NCI-H146 treated with DMSO at 0.1 percent for 48 hours (cell line): ENCODE results near the gene NELFA.

Source experiments
- DNase-seq: peaks from one replicate; lab custom pipeline; 2025; ENCODE audit not compliant: unreplicated experiment; lab: John Stamatoyannopoulos, UW

Gene NELFA

GRCh38 chr4:1967512-1968149 lies 41.1 kb downstream of the NELFA start:
- no peak for DNase-seq

GRCh38 chr4:1964971-1965370 lies 43.8 kb downstream of the NELFA start:
- DNase-seq = no peak

- no peak for DNase-seq
These were observed 44.3 kb downstream of the NELFA start for GRCh38 chr4:1964443-1964842.

- DNase-seq = no peak
These were observed 45.8 kb downstream of the NELFA start for GRCh38 chr4:1962980-1963379.

GRCh38 chr4:1961563-1961962 lies 47.2 kb downstream of the NELFA start:
- DNase-seq = no peak

- no peak for DNase-seq
These were observed 47.7 kb downstream of the NELFA start for GRCh38 chr4:1961038-1961437.

GRCh38 chr4:1960170-1960825 lies 48.5 kb downstream of the NELFA start:
- no peak for DNase-seq

- DNase-seq = no peak
These were observed 49.7 kb downstream of the NELFA start for GRCh38 chr4:1959104-1959384.

GRCh38 chr4:1958276-1959103 lies 50.3 kb downstream of the NELFA start:
- no peak for DNase-seq

GRCh38 chr4:1956631-1957030 lies 52.1 kb downstream of the NELFA start:
- DNase-seq = no peak

GRCh38 chr4:1953335-1953734 lies 55.4 kb downstream of the NELFA start:
- DNase-seq = no peak

GRCh38 chr4:1952719-1953118 lies 56.1 kb downstream of the NELFA start:
- DNase-seq = no peak

GRCh38 chr4:1952058-1952700 lies 56.6 kb downstream of the NELFA start:
- DNase-seq = no peak

- DNase-seq = no peak
These were observed 58.4 kb downstream of the NELFA start for GRCh38 chr4:1950369-1950768.

GRCh38 chr4:1948892-1949436 lies 59.8 kb downstream of the NELFA start:
- DNase-seq = no peak

- no peak for DNase-seq
These were observed 60.5 kb downstream of the NELFA start for GRCh38 chr4:1948232-1948631.

GRCh38 chr4:1945912-1946311 lies 62.9 kb downstream of the NELFA start:
- no peak for DNase-seq

- no peak for DNase-seq
These were observed 63.5 kb downstream of the NELFA start for GRCh38 chr4:1945124-1945895.

GRCh38 chr4:1943928-1944327 lies 64.8 kb downstream of the NELFA start:
- DNase-seq = no peak

- DNase-seq = no peak
These were observed 68.2 kb downstream of the NELFA start for GRCh38 chr4:1940566-1940965.
